HEK293T (cell line): ENCODE results near the gene ZNF182.
"Not testable (repeated sequence)": the region's sequence is repeated elsewhere in the genome, so short reads cannot be mapped to it uniquely, and the experiment has no call there.

Source experiments
- CTCF ChIA-PET: fragments of 350-600 bp; formaldehyde crosslinking; extraction: SDS; loops from one replicate; lab custom pipeline; 2021; ENCODE audit warnings: antibody characterized with exemption, inconsistent platforms; lab: Yijun Ruan, JAX
- POLR2A ChIA-PET: fragments of 350-600 bp; formaldehyde crosslinking; extraction: SDS; loops from one replicate; lab custom pipeline; 2020; ENCODE audit warnings: antibody characterized with exemption, inconsistent platforms; lab: Yijun Ruan, JAX
- DNase-seq: peaks from one replicate; pipeline ENCODE4 v3.0.0; 2012; ENCODE audit warnings: mixed read lengths; ENCODE audit errors: extremely low spot score
- ARNT ChIP-seq: fragments of 450-650 bp; IDR thresholded peaks from 2 replicates; pipeline ENCODE4 v1.6.1; 2017; ENCODE audit warnings: mild to moderate bottlenecking
- BHLHE40 ChIP-seq: fragments of 450-650 bp; IDR thresholded peaks from 2 replicates; pipeline ENCODE4 v1.6.1; 2016; ENCODE audit warnings: mild to moderate bottlenecking, moderate library complexity, borderline replicate concordance
- CTBP1 ChIP-seq: fragments of 450-650 bp; IDR thresholded peaks from 2 replicates; pipeline ENCODE4 v1.6.1; 2016; ENCODE audit warnings: borderline replicate concordance
- ELF4 ChIP-seq: fragments of 450-650 bp; IDR thresholded peaks from 2 replicates; pipeline ENCODE4 v1.6.1; 2017; ENCODE audit warnings: antibody characterized with exemption
- FOXA1 ChIP-seq: fragments of 450-650 bp; IDR thresholded peaks from 2 replicates; pipeline ENCODE4 v1.6.1; 2016; ENCODE audit warnings: mild to moderate bottlenecking
- FOXK2 ChIP-seq: fragments of 450-650 bp; IDR thresholded peaks from 2 replicates; pipeline ENCODE4 v1.6.1; 2016; ENCODE audit warnings: mild to moderate bottlenecking
- FOXM1 ChIP-seq: fragments of 450-650 bp; IDR thresholded peaks from 2 replicates; pipeline ENCODE4 v1.6.1; 2017; ENCODE audit warnings: mild to moderate bottlenecking, borderline replicate concordance
- HDGF ChIP-seq: fragments of 450-650 bp; IDR thresholded peaks from 2 replicates; pipeline ENCODE4 v1.6.1; 2017; ENCODE audit warnings: antibody characterized with exemption, borderline replicate concordance
- L3MBTL2 ChIP-seq: fragments of 450-650 bp; conservative IDR thresholded peaks from 2 replicates; pipeline ENCODE4 v1.6.1; 2016; ENCODE audit warnings: mild to moderate bottlenecking
- LEF1 ChIP-seq: fragments of 450-650 bp; IDR thresholded peaks from 2 replicates; pipeline ENCODE4 v1.6.1; 2017; ENCODE audit warnings: mild to moderate bottlenecking, borderline replicate concordance
- NFRKB ChIP-seq: fragments of 450-650 bp; IDR thresholded peaks from 2 replicates; pipeline ENCODE4 v1.6.1; 2016; ENCODE audit warnings: mild to moderate bottlenecking, moderate library complexity
- PKNOX1 ChIP-seq: fragments of 450-650 bp; IDR thresholded peaks from 2 replicates; pipeline ENCODE4 v1.6.1; 2016
- SP1 ChIP-seq: fragments of 450-650 bp; IDR thresholded peaks from 2 replicates; pipeline ENCODE4 v1.6.1; 2017
- SUZ12 ChIP-seq: fragments of 450-650 bp; IDR thresholded peaks from 2 replicates; pipeline ENCODE4 v1.6.1; 2016; ENCODE audit warnings: mild to moderate bottlenecking
- TARDBP ChIP-seq: fragments of 450-650 bp; IDR thresholded peaks from 2 replicates; pipeline ENCODE4 v1.6.1; 2016
- ZNF384 ChIP-seq: fragments of 450-650 bp; IDR thresholded peaks from 2 replicates; pipeline ENCODE4 v1.6.1; 2016

Gene ZNF182

GRCh38 chrX:48009445-48009960 is 5.7 kb upstream of the ZNF182 start:
- DNase-seq, CTCF ChIA-PET, POLR2A ChIA-PET: not testable (repeated sequence)

GRCh38 chrX:48006688-48007087 is 2.9 kb upstream of the ZNF182 start, which contains the start of gene SPACA5:
Gene SPACA5 (plus strand): TSS chrX:48006988. CDS start chrX:48007803, 815 bp downstream.
- POLR2A ChIA-PET, CTCF ChIA-PET, DNase-seq: not testable (repeated sequence)

- ChIA-PET CTCF (no interaction called here), POLR2A (no interaction called here)
- TF ChIP-seq BHLHE40 (no peak), FOXM1 (no peak), CTBP1 (no peak), LEF1 (no peak), ARNT (no peak), SUZ12 (no peak), ZNF384 (no peak), FOXA1 (no peak), PKNOX1 (no peak), NFRKB (no peak), SP1 (no peak), TARDBP (no peak), FOXK2 (no peak), ELF4 (no peak), HDGF (no peak), L3MBTL2 (no peak)
- DNase-seq = no peak
Observed at GRCh38 chrX:48003367-48003757, 427 bp downstream of the ZNF182 start.

GRCh38 chrX:48002929-48003328 is 860 bp downstream of the ZNF182 start:
- no peak for DNase-seq
- no peak for TF ChIP-seq ELF4
- TF ChIP-seq FOXA1 = no peak
- TF ChIP-seq L3MBTL2 = no peak
- TF ChIP-seq SUZ12 = no peak
- TF ChIP-seq BHLHE40 = no peak
- no peak for TF ChIP-seq CTBP1
- no peak for TF ChIP-seq ARNT
- no peak for TF ChIP-seq NFRKB
- no peak for TF ChIP-seq HDGF
- TF ChIP-seq PKNOX1 = no peak
- TF ChIP-seq ZNF384 = no peak
- TF ChIP-seq SP1 = no peak
- ChIA-PET CTCF (no interaction called here), POLR2A (interaction anchor here (1.0 kb wide), 1 partner anchor 18 kb away, joined by 3 read pairs; no protein-coding TSS in a partner anchor)

- no peak for DNase-seq
- CTCF ChIA-PET = no interaction called here
- POLR2A ChIA-PET = interaction anchor here (1.0 kb wide), 1 partner anchor 19 kb away, joined by 3 read pairs; no protein-coding TSS in a partner anchor
- TF ChIP-seq SUZ12 (no peak), HDGF (no peak), LEF1 (no peak), L3MBTL2 (no peak), PKNOX1 (no peak), FOXK2 (no peak), NFRKB (no peak), SP1 (no peak), BHLHE40 (no peak), FOXA1 (no peak), CTBP1 (no peak), ZNF384 (no peak), TARDBP (no peak), ARNT (no peak), ELF4 (no peak), FOXM1 (no peak)
Observed at GRCh38 chrX:48002319-48002718, 1.5 kb downstream of the ZNF182 start.

GRCh38 chrX:48001260-48001659 is 2.5 kb downstream of the ZNF182 start:
- ChIA-PET POLR2A (no interaction called here), CTCF (no interaction called here)
- no peak for DNase-seq
- no peak for TF ChIP-seq ARNT
- no peak for TF ChIP-seq ELF4
- no peak for TF ChIP-seq BHLHE40
- TF ChIP-seq NFRKB = no peak
- TF ChIP-seq CTBP1 = no peak
- TF ChIP-seq FOXA1 = no peak
- no peak for TF ChIP-seq ZNF384
- TF ChIP-seq SP1 = no peak
- no peak for TF ChIP-seq HDGF
- no peak for TF ChIP-seq PKNOX1
- no peak for TF ChIP-seq LEF1
- no peak for TF ChIP-seq FOXM1
- no peak for TF ChIP-seq TARDBP
- no peak for TF ChIP-seq SUZ12
- no peak for TF ChIP-seq L3MBTL2
- no peak for TF ChIP-seq FOXK2
